HepG2 (cell line): ENCODE results near the gene NR3C2. TPM values are rescaled to one million over a fixed set of nuclear protein-coding genes. Genes with fewer than 3 reads are reported as not detected.

Experiments
- ATAC-seq: fragments of 200-7000 bp; cut with Tn5 transposase; 3 replicates; pipeline ENCODE4 v1.9.1; 2020; ENCODE audit warnings: mild to moderate bottlenecking, moderate library complexity
- BruUV-seq: library from RNA; stranded (reverse); fragments of 400-500 nt; replicated peaks from 2 replicates; lab custom pipeline; 2021; lab: Mats Ljungman, UMichigan
- CTCF ChIA-PET: fragments of 300-600 bp; formaldehyde crosslinking; extraction: SDS; loops from one replicate; lab custom pipeline; 2021; ENCODE audit warnings: low total read pairs, inconsistent platforms, low intra/inter-chr PET ratio; lab: Yijun Ruan, JAX
- POLR2A ChIA-PET: fragments of 350-600 bp; sonication (Branson Sonifier 250); formaldehyde crosslinking; loops from one replicate; lab custom pipeline; 2020; ENCODE audit warnings: antibody characterized with exemption, inconsistent platforms; lab: Yijun Ruan, JAX
- DNase-seq: peaks from one replicate; pipeline ENCODE4 v3.0.0-alpha.2; 2015; ENCODE audit warnings: low spot score
- FAIRE-seq: peaks from 3 replicates; lab custom pipeline; 2011; peaks lifted over from hg19 to GRCh38; lab: Jason Lieb, UNC
- H2AFZ ChIP-seq: one replicate; pipeline ENCODE4 v1.6.1; 2011; ENCODE audit warnings: low read length, inconsistent platforms
- H3K27ac ChIP-seq: fragments of 300-600 bp; 3 replicates; pipeline ENCODE4 v1.8.0; 2011; ENCODE audit warnings: mixed run types, mild to moderate bottlenecking, mixed read lengths, low read length, inconsistent platforms; ENCODE audit not compliant: insufficient read depth; ENCODE audit errors: extremely low read length
- H3K27me3 ChIP-seq, 2 experiments: fragments of 200-600 bp in 1 of 2; 2 replicates in 1 of 2; 3 replicates in 1 of 2; pipeline versions ENCODE4 v1.6.0 to v1.8.0; 2011; ENCODE audit warnings: low read length in 2 of 2, mild to moderate bottlenecking in 2 of 2, moderate library complexity in 2 of 2, inconsistent platforms in 1 of 2; ENCODE audit not compliant: insufficient read depth in 2 of 2, control insufficient read depth in 1 of 2
- H3K36me3 ChIP-seq, 2 experiments: fragments of 200-600 bp in 1 of 2; replicated peaks in 1 of 2; 2 replicates in 1 of 2; 3 replicates in 1 of 2; pipeline versions ENCODE4 v1.5.1 to v1.8.0; 2011; ENCODE audit warnings: low read length in 2 of 2, inconsistent platforms in 1 of 2; ENCODE audit not compliant: insufficient read depth in 2 of 2, control insufficient read depth in 1 of 2
- H3K4me1 ChIP-seq: 2 replicates; pipeline ENCODE4 v1.5.1; 2012; ENCODE audit warnings: low read length, inconsistent platforms; ENCODE audit not compliant: insufficient read depth
- H3K4me2 ChIP-seq: 2 replicates; pipeline ENCODE4 v1.6.0; 2011; ENCODE audit warnings: low read depth, low read length, inconsistent platforms
- H3K4me3 ChIP-seq, 3 experiments: fragments of 200-600 bp in 1 of 3; sonication (generic), shearing (Covaris generic) in 1 of 3; replicated peaks in 1 of 3; 2 replicates each; pipeline ENCODE4 v1.5.1; 2011 to 2016; ENCODE audit warnings: low read length in 3 of 3, inconsistent platforms in 2 of 3, low read depth in 2 of 3, mild to moderate bottlenecking in 2 of 3, control low read depth in 1 of 3, mixed read lengths in 1 of 3; ENCODE audit not compliant: insufficient read depth in 1 of 3
- H3K79me2 ChIP-seq: one replicate; pipeline ENCODE4 v1.6.1; 2011; ENCODE audit warnings: low read length, inconsistent platforms; ENCODE audit not compliant: insufficient read depth
- H3K9ac ChIP-seq: 2 replicates; pipeline ENCODE4 v1.6.0; 2011; ENCODE audit warnings: mild to moderate bottlenecking, low read depth, low read length, inconsistent platforms; ENCODE audit not compliant: insufficient read depth
- H3K9me3 ChIP-seq: 2 replicates; pipeline ENCODE4 v1.5.1; 2012; ENCODE audit warnings: mild to moderate bottlenecking, low read length
- H4K20me1 ChIP-seq: 2 replicates; pipeline ENCODE4 v1.6.0; 2011; ENCODE audit warnings: inconsistent platforms, mild to moderate bottlenecking, low read length, moderate library complexity; ENCODE audit not compliant: insufficient read depth
- ATM ChIP-seq: fragments of 450-650 bp; IDR thresholded peaks from 2 replicates; pipeline ENCODE4 v1.7.1; 2017; ENCODE audit warnings: mild to moderate bottlenecking, borderline replicate concordance
- DPF2 ChIP-seq: sonication (generic); formaldehyde crosslinking; IDR thresholded peaks from 2 replicates; pipeline ENCODE4 v1.4.0; 2020; ENCODE audit warnings: mild to moderate bottlenecking, low read depth, missing genetic modification reagents, borderline replicate concordance
- HMG20B ChIP-seq: conservative IDR thresholded peaks from 2 replicates; pipeline ENCODE4 v1.6.1; 2016; ENCODE audit warnings: missing genetic modification reagents, missing compliant biosample characterization
- KLF16 ChIP-seq, 2 experiments: sonication (generic) in 1 of 2; formaldehyde crosslinking in 1 of 2; IDR thresholded peaks; 2 replicates each; pipeline versions ENCODE4 v1.6.1 to v1.8.0; 2016 to 2023; ENCODE audit warnings: missing genetic modification reagents in 2 of 2, missing compliant biosample characterization in 1 of 2
- PLRG1 ChIP-seq: fragments of 450-650 bp; conservative IDR thresholded peaks from 2 replicates; pipeline ENCODE4 v1.6.1; 2016
- STAG1 ChIP-seq: sonication (generic); formaldehyde crosslinking; IDR thresholded peaks from 2 replicates; pipeline ENCODE4 v1.4.0; 2020; ENCODE audit warnings: missing genetic modification reagents
- WGBS: methylation state at CpG from one replicate; pipeline ENCODE4 v1.1.6; 2017; ENCODE audit warnings: low lambda C conversion rate; 5-methylcytosine and 5-hydroxymethylcytosine counted together
- in situ Hi-C: cut with HindIII; loops from 2 replicates; pipeline ENCODE4 v1.10.0; 2017; ENCODE audit warnings: low pct_unique_long_range_greater_than_20kb; ENCODE audit not compliant: extremely low pct_ligation_motif_present
- intact Hi-C: fragments of 100-400 bp; cut with micrococcal nuclease; formaldehyde crosslinking; loops from one replicate; pipeline ENCODE4 v1.10.0; 2022; ENCODE audit not compliant: unreplicated experiment
- polyA plus RNA-seq, 8 experiments: library from polyadenylated mRNA; depleted of rRNA in 3 of 8; stranded (reverse) in 7 of 8; unstranded in 1 of 8; fragments of >200 nt; fragmentation: Illumina TruSeq in 4 of 8; extraction: Trizol in 4 of 8; gene quantifications; 2 replicates each; pipeline versions ENCODE4 v1.2.1 to v1.2.3, GENCODE V29; 2011 to 2016; ENCODE audit warnings: low read depth in 4 of 8, missing spikeins in 1 of 8, mixed read lengths in 1 of 8; ENCODE audit not compliant: insufficient read depth in 1 of 8
- total RNA-seq, 5 experiments: library from RNA; depleted of rRNA; stranded (reverse); fragments of >200 nt; fragmentation: Illumina TruSeq; extraction: Trizol; gene quantifications; 2 replicates each; pipeline ENCODE4 v1.2.3, GENCODE V29; 2016; ENCODE audit warnings: low read depth in 1 of 5
- TF ChIP-seq, protein P1 (sequence below): sonication (generic); formaldehyde crosslinking; conservative IDR thresholded peaks from 2 replicates; pipeline ENCODE4 v1.4.0; 2020; ENCODE audit warnings: mild to moderate bottlenecking, missing genetic modification reagents, moderate library complexity
- TF ChIP-seq, protein P2 (sequence below): fragments of 450-650 bp; IDR thresholded peaks from 2 replicates; pipeline ENCODE4 v1.6.1; 2016

Gene NR3C2
- total and polyA plus RNA-seq, 2 of the 13 experiments (the other 11 are each of a cell fraction or from before 2014, with no cell fraction given): 0.26 to 0.46 TPM

- TF ChIP-seq, protein P1, sequence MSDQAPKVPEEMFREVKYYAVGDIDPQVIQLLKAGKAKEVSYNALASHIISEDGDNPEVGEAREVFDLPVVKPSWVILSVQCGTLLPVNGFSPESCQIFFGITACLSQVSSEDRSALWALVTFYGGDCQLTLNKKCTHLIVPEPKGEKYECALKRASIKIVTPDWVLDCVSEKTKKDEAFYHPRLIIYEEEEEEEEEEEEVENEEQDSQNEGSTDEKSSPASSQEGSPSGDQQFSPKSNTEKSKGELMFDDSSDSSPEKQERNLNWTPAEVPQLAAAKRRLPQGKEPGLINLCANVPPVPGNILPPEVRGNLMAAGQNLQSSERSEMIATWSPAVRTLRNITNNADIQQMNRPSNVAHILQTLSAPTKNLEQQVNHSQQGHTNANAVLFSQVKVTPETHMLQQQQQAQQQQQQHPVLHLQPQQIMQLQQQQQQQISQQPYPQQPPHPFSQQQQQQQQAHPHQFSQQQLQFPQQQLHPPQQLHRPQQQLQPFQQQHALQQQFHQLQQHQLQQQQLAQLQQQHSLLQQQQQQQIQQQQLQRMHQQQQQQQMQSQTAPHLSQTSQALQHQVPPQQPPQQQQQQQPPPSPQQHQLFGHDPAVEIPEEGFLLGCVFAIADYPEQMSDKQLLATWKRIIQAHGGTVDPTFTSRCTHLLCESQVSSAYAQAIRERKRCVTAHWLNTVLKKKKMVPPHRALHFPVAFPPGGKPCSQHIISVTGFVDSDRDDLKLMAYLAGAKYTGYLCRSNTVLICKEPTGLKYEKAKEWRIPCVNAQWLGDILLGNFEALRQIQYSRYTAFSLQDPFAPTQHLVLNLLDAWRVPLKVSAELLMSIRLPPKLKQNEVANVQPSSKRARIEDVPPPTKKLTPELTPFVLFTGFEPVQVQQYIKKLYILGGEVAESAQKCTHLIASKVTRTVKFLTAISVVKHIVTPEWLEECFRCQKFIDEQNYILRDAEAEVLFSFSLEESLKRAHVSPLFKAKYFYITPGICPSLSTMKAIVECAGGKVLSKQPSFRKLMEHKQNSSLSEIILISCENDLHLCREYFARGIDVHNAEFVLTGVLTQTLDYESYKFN: no peak
- TF ChIP-seq, all 625 proteins: peak for 0
These were observed 333.4 kb downstream of the NR3C2 start (continued) for GRCh38 chr4:148108766-148109165.

- no peak for TF ChIP-seq STAG1 (CRISPR knock-in tag)
- no peak for TF ChIP-seq DPF2 (CRISPR knock-in tag)
- TF ChIP-seq HMG20B: no peak
- TF ChIP-seq PLRG1: no peak
- TF ChIP-seq, protein P2, sequence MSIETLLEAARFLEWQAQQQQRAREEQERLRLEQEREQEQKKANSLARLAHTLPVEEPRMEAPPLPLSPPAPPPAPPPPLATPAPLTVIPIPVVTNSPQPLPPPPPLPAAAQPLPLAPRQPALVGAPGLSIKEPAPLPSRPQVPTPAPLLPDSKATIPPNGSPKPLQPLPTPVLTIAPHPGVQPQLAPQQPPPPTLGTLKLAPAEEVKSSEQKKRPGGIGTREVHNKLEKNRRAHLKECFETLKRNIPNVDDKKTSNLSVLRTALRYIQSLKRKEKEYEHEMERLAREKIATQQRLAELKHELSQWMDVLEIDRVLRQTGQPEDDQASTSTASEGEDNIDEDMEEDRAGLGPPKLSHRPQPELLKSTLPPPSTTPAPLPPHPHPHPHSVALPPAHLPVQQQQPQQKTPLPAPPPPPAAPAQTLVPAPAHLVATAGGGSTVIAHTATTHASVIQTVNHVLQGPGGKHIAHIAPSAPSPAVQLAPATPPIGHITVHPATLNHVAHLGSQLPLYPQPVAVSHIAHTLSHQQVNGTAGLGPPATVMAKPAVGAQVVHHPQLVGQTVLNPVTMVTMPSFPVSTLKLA: no peak
- TF ChIP-seq KLF16 (CRISPR knock-in tag; IDR thresholded peaks at IDR 0.05): no peak
- no peak for TF ChIP-seq ATM
- no peak overlapping the region for H2AFZ ChIP-seq
- no TSS peak for BruUV-seq
- H3K79me2 ChIP-seq: no peaks in the 10 kb centered on the region
- WGBS: 60% methylated on average over 7 of the region's 7 CpGs
- ChIA-PET POLR2A (no interaction called here), CTCF (no interaction called here)
- in situ Hi-C loops: no loop called here
- intact Hi-C loops: no loop called here
- H3K27me3 ChIP-seq: no peaks in the 10 kb centered on the region
- no peak overlapping the region for H3K4me3 ChIP-seq
- H3K4me2 ChIP-seq: no peak overlapping the region
- H3K4me1 ChIP-seq: no peaks in the 10 kb centered on the region
- no peaks in the 10 kb centered on the region for H3K36me3 ChIP-seq
- no peak overlapping the region for H3K27ac ChIP-seq
- DNase-seq (no peak), FAIRE-seq (no peak), ATAC-seq (no peak)
- no peak overlapping the region for H3K9ac ChIP-seq
- no peaks in the 10 kb centered on the region for H4K20me1 ChIP-seq
- H3K9me3 ChIP-seq: no peaks in the 10 kb centered on the region
These were observed 338.4 kb downstream of the NR3C2 start for GRCh38 chr4:148103597-148104355.
